Tibial nerve (tissue), 4 donors: ENCODE measurements around the gene TBX21. TPM values are rescaled to one million over a fixed set of nuclear protein-coding genes. Genes with fewer than 3 reads are reported as not detected.

Experiments used
- DNase-seq, 2 donors: peaks; one replicate each; pipeline ENCODE4 v3.0.0-alpha.2; 2019; ENCODE audit warnings: low spot score in 2 of 2
- H3K27ac ChIP-seq, 4 donors: fragments of 200-600 bp; sonication (generic) in 3 of 4; one replicate each; pipeline ENCODE4 v1.5.1; 2017 to 2019; ENCODE audit warnings: mild to moderate bottlenecking in 1 of 4
- H3K27me3 ChIP-seq, 2 donors: fragments of 200-600 bp; sonication (generic) in 1 of 2; one replicate each; pipeline versions ENCODE4 v1.5.1 to v1.6.0; 2017 to 2019
- H3K36me3 ChIP-seq, 3 donors: fragments of 200-600 bp; sonication (generic); one replicate each; pipeline ENCODE4 v1.5.1; 2018 to 2019
- H3K4me1 ChIP-seq, 4 donors: fragments of 200-600 bp; sonication (generic) in 3 of 4; one replicate each; pipeline ENCODE4 v1.5.1; 2017 to 2019
- H3K4me3 ChIP-seq, 4 donors: fragments of 200-600 bp; sonication (generic) in 3 of 4; one replicate each; pipeline ENCODE4 v1.5.1; 2017 to 2019; ENCODE audit warnings: mild to moderate bottlenecking in 1 of 4, moderate library complexity in 1 of 4
- H3K9me3 ChIP-seq, 4 donors: fragments of 200-600 bp; sonication (generic) in 3 of 4; one replicate each; pipeline ENCODE4 v1.5.1; 2017 to 2019
- CTCF ChIP-seq, 5 experiments: fragments of 200-600 bp in 3 of 5; fragments of 450-650 bp in 2 of 5; sonication (generic) in 3 of 5; IDR thresholded peaks; one replicate each; pipeline ENCODE4 v1.5.1; 2016 to 2019; ENCODE audit warnings: antibody characterized with exemption in 5 of 5, mild to moderate bottlenecking in 3 of 5, moderate library complexity in 2 of 5
- EP300 ChIP-seq, 2 donors: sonication (generic); formaldehyde crosslinking; IDR thresholded peaks; one replicate each; pipeline ENCODE4 v1.6.1; 2017; ENCODE audit warnings: antibody characterized with exemption in 2 of 2, mild to moderate bottlenecking in 1 of 2
- POLR2A ChIP-seq, 2 donors: fragments of 450-650 bp; IDR thresholded peaks; one replicate each; pipeline ENCODE4 v1.6.1; 2017; ENCODE audit warnings: antibody characterized with exemption in 2 of 2, mild to moderate bottlenecking in 2 of 2, moderate library complexity in 2 of 2
- WGBS, 2 donors: methylation state at CpG; one replicate each; pipeline ENCODE4 v1.1.5; 2018; 5-methylcytosine and 5-hydroxymethylcytosine counted together
- total RNA-seq, 4 donors: library from RNA; depleted of rRNA; stranded (reverse); fragments of >200 nt; gene quantifications; one replicate each; pipeline ENCODE4 v1.1.0, GENCODE V29; 2016

TBX21 gene
- total RNA-seq, 4 donors from 2014 or later = 1.9 to 3.3 (median 2.1) TPM; not detected in 1

GRCh38 chr17:47695429-47696376 is 37.3 kb upstream of the TBX21 start:
- Histone ChIP-seq H3K36me3 (peaks cover 0 to 25% (median 0%) of the 10 kb centered on the region in 3 donors), H3K27me3 (no peaks in the 10 kb centered on the region), H3K4me1 (peaks cover 0 to 33% (median 12%) of the 10 kb centered on the region in 4 donors), H3K4me3 (peak overlapping the region; percentile 91 to 99 (median 92)), H3K27ac (peak overlapping the region; percentile 88 to 93 (median 91)), H3K9me3 (no peaks in the 10 kb centered on the region)
- no peak for TF ChIP-seq EP300 (IDR thresholded peaks at IDR 0.05)
- no peak for TF ChIP-seq CTCF (IDR thresholded peaks at IDR 0.05)
- TF ChIP-seq POLR2A (IDR thresholded peaks at IDR 0.05) = no peak
- WGBS, 2 donors = 45 to 51% methylated on average over 30 to 36 of the region's 47 CpGs
- peak; percentile 23 to 24 for DNase-seq

DNA sequence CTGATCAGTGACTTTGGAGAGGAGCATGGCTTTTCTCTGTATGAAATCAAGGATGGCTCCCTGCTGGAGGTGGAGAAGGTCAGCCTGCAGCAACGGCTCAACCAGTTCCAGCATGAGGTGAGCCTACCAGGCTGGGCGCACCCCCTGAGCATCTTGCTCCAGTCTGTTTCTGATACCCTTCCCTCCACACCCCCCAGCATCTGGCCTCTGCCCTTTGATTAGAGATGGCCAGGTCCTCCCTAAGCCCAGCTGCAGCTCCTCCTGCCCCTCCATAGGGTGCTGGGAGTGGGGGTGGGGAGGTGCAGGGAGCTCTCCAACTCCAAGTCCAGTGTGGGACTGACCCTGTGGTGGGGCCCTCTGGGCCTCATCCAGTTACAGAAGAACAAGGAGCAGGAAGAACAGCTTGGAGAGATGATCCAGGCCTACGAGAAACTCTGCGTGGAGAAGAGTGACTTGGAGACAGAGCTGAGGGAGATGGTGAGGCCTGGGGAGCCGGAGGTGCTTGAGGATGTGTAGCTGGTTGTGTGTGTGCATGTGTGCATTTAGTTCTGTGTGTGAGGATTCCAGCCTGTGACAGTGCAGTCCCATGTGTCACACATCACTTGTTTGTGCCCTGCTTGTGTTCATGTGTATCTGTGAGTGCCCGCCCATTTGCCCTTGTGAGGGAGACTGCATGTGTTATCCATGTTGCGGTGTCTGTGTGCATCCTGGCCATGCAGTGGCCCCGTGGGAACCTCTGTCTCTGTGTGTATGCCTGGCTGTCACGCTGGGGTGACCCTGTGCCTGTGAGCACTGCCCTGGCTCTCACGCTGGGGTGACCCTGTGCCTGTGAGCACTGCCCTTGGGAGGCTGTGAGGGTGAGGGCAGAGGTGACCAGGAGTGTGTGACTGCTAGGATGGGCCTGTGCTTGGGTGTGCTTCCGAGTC is 36.1 kb upstream of the TBX21 start:
- WGBS, 2 donors = 56 to 66% methylated on average over 7 to 11 of the region's 11 CpGs
- peaks cover 0 to 29% (median 0%) of the 10 kb centered on the region in 3 donors for H3K36me3 ChIP-seq
- H3K27me3 ChIP-seq = no peaks in the 10 kb centered on the region
- H3K9me3 ChIP-seq = no peaks in the 10 kb centered on the region
- no peak overlapping the region for H3K27ac ChIP-seq
- peaks cover 0 to 39% (median 12%) of the 10 kb centered on the region in 4 donors for H3K4me1 ChIP-seq
- DNase-seq = no peak
- no peak overlapping the region for H3K4me3 ChIP-seq
- TF ChIP-seq CTCF (IDR thresholded peaks at IDR 0.05) = no peak
- no peak for TF ChIP-seq EP300 (IDR thresholded peaks at IDR 0.05)
- no peak for TF ChIP-seq POLR2A (IDR thresholded peaks at IDR 0.05)

- no peak for DNase-seq
- no peaks in the 10 kb centered on the region for H3K27me3 ChIP-seq
- no peak overlapping the region for H3K27ac ChIP-seq
- H3K4me1 ChIP-seq = peaks cover 0 to 44% (median 11%) of the 10 kb centered on the region in 4 donors
- H3K9me3 ChIP-seq = no peaks in the 10 kb centered on the region
- 74 to 75% methylated on average over 6 to 9 of the region's 9 CpGs for WGBS, 2 donors
- no peak overlapping the region for H3K4me3 ChIP-seq
- TF ChIP-seq POLR2A (IDR thresholded peaks at IDR 0.05) = no peak
- peaks cover 0 to 29% (median 0%) of the 10 kb centered on the region in 3 donors for H3K36me3 ChIP-seq
Observed at GRCh38 chr17:47697906-47698711, 34.9 kb upstream of the TBX21 start.

- H3K4me3 ChIP-seq = no peak overlapping the region
- TF ChIP-seq POLR2A (IDR thresholded peaks at IDR 0.05) (no peak), CTCF (IDR thresholded peaks at IDR 0.05) (peak; percentile 68 to 99 (median 96))
- peak in 1 of 2 donors; percentile 59 for DNase-seq
- peaks cover 0 to 42% (median 15%) of the 10 kb centered on the region in 4 donors for H3K4me1 ChIP-seq
- no peaks in the 10 kb centered on the region for H3K9me3 ChIP-seq
- 60 to 62% methylated on average over 24 to 25 of the region's 25 CpGs for WGBS, 2 donors
- peaks cover 0 to 29% (median 0%) of the 10 kb centered on the region in 3 donors for H3K36me3 ChIP-seq
- no peak overlapping the region for H3K27ac ChIP-seq
- no peaks in the 10 kb centered on the region for H3K27me3 ChIP-seq
Observed at GRCh38 chr17:47698749-47699535, 34.1 kb upstream of the TBX21 start.
